KMS-11 (cell line): ENCODE results near the gene TMEM126A.

Source experiments
- H2AFZ ChIP-seq: fragments of 200-600 bp; sonication (generic); 2 replicates; pipeline ENCODE4 v1.6.1; 2016; ENCODE audit warnings: antibody characterized with exemption, mixed run types, low read depth
- H3K27ac ChIP-seq: fragments of 200-600 bp; sonication (generic); 2 replicates; pipeline ENCODE4 v1.6.1; 2016; ENCODE audit warnings: mild to moderate bottlenecking, mixed run types
- H3K27me3 ChIP-seq: fragments of 200-600 bp; sonication (generic); 2 replicates; pipeline ENCODE4 v1.6.1; 2017; ENCODE audit warnings: mild to moderate bottlenecking, low read depth, mixed run types, moderate library complexity; ENCODE audit not compliant: insufficient read depth
- H3K36me3 ChIP-seq: fragments of 200-600 bp; sonication (generic); 2 replicates; pipeline ENCODE4 v1.6.1; 2017; ENCODE audit warnings: mild to moderate bottlenecking, mixed run types; ENCODE audit not compliant: insufficient read depth
- H3K4me1 ChIP-seq: fragments of 200-600 bp; sonication (generic); 2 replicates; pipeline ENCODE4 v1.6.1; 2016; ENCODE audit warnings: mild to moderate bottlenecking, low read depth, mixed run types; ENCODE audit not compliant: poor library complexity, severe bottlenecking
- H3K4me2 ChIP-seq: fragments of 200-600 bp; sonication (generic); 2 replicates; pipeline ENCODE4 v1.7.0; 2016; ENCODE audit warnings: mild to moderate bottlenecking, mixed run types
- H3K4me3 ChIP-seq: fragments of 200-600 bp; sonication (generic); IDR thresholded peaks from 2 replicates; pipeline ENCODE4 v1.6.1; 2017; ENCODE audit warnings: low read depth, low read length, mixed read lengths; ENCODE audit not compliant: insufficient read depth
- H3K79me2 ChIP-seq: fragments of 200-600 bp; sonication (generic); 2 replicates; pipeline ENCODE4 v1.6.1; 2016; ENCODE audit warnings: low read depth, mixed run types; ENCODE audit not compliant: insufficient read depth
- H3K9ac ChIP-seq: fragments of 200-600 bp; sonication (generic); 2 replicates; pipeline ENCODE4 v1.6.1; 2016; ENCODE audit warnings: mild to moderate bottlenecking, mixed run types
- H4K20me1 ChIP-seq: fragments of 200-600 bp; sonication (generic); 2 replicates; pipeline ENCODE4 v1.6.1; 2016; ENCODE audit warnings: mild to moderate bottlenecking, mixed run types; ENCODE audit not compliant: insufficient read depth
- CTCF ChIP-seq: fragments of 200-600 bp; sonication (generic); conservative IDR thresholded peaks from 2 replicates; pipeline ENCODE4 v1.6.1; 2017; ENCODE audit warnings: low read depth, mild to moderate bottlenecking, antibody characterized with exemption, low read length, moderate library complexity, mixed read lengths

Gene TMEM126A

DNA sequence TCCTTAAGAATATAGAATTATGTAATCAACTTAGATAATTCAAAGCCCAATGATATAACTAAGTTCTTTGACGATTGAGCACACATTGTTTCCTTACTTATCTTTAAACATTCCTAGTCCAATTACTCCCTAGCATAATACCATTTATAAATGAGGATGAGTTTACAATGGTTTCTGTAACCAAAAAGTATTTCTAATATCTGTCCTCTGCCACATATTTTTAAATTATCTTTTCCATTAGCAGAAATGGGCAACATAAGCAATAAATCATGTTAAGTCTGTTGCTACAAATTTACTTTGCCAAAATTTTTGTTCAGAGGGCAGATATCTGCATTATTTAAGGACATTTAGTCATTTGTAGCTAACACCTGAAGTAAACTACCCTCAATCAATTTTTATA is 10.4 kb downstream of the TMEM126A start:
- no peak for TF ChIP-seq CTCF
- Histone ChIP-seq H4K20me1 (peaks cover 26% of the 10 kb centered on the region), H3K4me3 (no peak overlapping the region), H3K9ac (no peak overlapping the region), H3K27me3 (no peaks in the 10 kb centered on the region), H3K36me3 (peaks cover 11% of the 10 kb centered on the region; the same call in 1 of the 2 replicates), H3K4me1 (peaks cover 36% of the 10 kb centered on the region), H2AFZ (no peak overlapping the region), H3K27ac (no peak overlapping the region), H3K79me2 (peaks cover 68% of the 10 kb centered on the region), H3K4me2 (no peak overlapping the region)

GRCh38 chr11:85661972-85662664 is 14.4 kb downstream of the TMEM126A start:
- TF ChIP-seq CTCF: no peak
- H3K36me3 ChIP-seq: peaks cover 11% of the 10 kb centered on the region; the same call in 1 of the 2 replicates
- peaks cover 42% of the 10 kb centered on the region for H3K4me1 ChIP-seq
- peak overlapping the region; percentile 97 for H3K4me2 ChIP-seq
- H3K9ac ChIP-seq: peak overlapping the region; percentile 99; the same call in 1 of the 2 replicates
- no peak overlapping the region for H3K27ac ChIP-seq
- no peak overlapping the region for H2AFZ ChIP-seq
- no peak overlapping the region for H3K4me3 ChIP-seq
- H3K27me3 ChIP-seq: no peaks in the 10 kb centered on the region
- H3K79me2 ChIP-seq: peaks cover 78% of the 10 kb centered on the region
- peaks cover 30% of the 10 kb centered on the region for H4K20me1 ChIP-seq

DNA sequence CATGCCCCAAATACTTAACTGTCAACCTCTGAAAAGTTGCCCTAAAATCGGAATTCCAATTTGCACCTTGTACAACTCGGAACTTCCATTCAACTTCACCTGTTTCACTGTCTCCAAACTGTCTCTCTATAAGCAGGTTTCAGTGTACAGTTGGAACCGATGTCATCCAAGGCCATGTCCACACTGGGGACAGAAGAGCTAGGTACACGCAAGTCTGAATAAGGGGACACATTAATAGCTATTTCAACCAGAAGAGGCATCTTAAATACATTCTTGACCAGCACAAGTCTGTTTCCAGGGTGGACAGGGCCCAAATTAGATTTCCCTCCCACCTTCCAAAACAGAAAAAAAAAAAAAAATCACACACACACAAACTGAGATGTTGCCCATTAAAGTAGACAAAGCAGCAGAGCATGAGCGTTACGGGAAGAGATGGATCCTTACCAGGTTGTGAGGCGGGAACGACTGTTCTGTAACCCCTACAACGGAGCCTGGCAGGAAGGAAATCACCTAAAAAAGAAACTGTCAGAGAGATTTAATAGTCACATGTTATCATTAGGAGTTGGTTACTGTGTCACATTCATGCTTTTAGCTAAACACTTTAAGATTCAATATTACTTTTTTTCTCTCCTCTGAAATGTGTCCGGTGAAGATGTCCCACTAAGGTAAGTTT is 15.4 kb downstream of the TMEM126A start:
- H3K27me3 ChIP-seq: no peaks in the 10 kb centered on the region
- peaks cover 67% of the 10 kb centered on the region for H3K79me2 ChIP-seq
- no peak overlapping the region for H2AFZ ChIP-seq
- peak overlapping the region; percentile 98 for H3K27ac ChIP-seq
- no peak for TF ChIP-seq CTCF
- H3K4me3 ChIP-seq: no peak overlapping the region
- H3K4me2 ChIP-seq: peak overlapping the region; percentile 97
- peaks cover 42% of the 10 kb centered on the region for H3K4me1 ChIP-seq
- peaks cover 8% of the 10 kb centered on the region; the same call in 1 of the 2 replicates for H3K36me3 ChIP-seq
- peaks cover 25% of the 10 kb centered on the region for H4K20me1 ChIP-seq
- H3K9ac ChIP-seq: peak overlapping the region; percentile 99; the same call in 1 of the 2 replicates

- Histone ChIP-seq H2AFZ (peak overlapping the region; percentile 82), H3K27me3 (no peaks in the 10 kb centered on the region), H3K9ac (peak overlapping the region; percentile 99), H4K20me1 (peaks cover 25% of the 10 kb centered on the region), H3K36me3 (peaks cover 8% of the 10 kb centered on the region; the same call in 1 of the 2 replicates), H3K79me2 (peaks cover 59% of the 10 kb centered on the region), H3K4me1 (peaks cover 39% of the 10 kb centered on the region), H3K27ac (peak overlapping the region; percentile 98), H3K4me3 (no peak overlapping the region), H3K4me2 (peak overlapping the region; percentile 97)
- TF ChIP-seq CTCF: peak; percentile 66
Measured at GRCh38 chr11:85663753-85664614, 16.2 kb downstream of the TMEM126A start.
